HTR-8/SVneo (cell line): Measurements from ENCODE around the gene STOX2.

Experiments
- DNase-seq: peaks from one replicate; pipeline ENCODE4 v3.0.0; 2011; ENCODE audit warnings: low spot score, mixed read lengths; ENCODE audit not compliant: insufficient read length
- FAIRE-seq: peaks from 2 replicates; lab custom pipeline; 2011; peaks lifted over from hg19 to GRCh38; lab: Jason Lieb, UNC

STOX2 gene, protein sequence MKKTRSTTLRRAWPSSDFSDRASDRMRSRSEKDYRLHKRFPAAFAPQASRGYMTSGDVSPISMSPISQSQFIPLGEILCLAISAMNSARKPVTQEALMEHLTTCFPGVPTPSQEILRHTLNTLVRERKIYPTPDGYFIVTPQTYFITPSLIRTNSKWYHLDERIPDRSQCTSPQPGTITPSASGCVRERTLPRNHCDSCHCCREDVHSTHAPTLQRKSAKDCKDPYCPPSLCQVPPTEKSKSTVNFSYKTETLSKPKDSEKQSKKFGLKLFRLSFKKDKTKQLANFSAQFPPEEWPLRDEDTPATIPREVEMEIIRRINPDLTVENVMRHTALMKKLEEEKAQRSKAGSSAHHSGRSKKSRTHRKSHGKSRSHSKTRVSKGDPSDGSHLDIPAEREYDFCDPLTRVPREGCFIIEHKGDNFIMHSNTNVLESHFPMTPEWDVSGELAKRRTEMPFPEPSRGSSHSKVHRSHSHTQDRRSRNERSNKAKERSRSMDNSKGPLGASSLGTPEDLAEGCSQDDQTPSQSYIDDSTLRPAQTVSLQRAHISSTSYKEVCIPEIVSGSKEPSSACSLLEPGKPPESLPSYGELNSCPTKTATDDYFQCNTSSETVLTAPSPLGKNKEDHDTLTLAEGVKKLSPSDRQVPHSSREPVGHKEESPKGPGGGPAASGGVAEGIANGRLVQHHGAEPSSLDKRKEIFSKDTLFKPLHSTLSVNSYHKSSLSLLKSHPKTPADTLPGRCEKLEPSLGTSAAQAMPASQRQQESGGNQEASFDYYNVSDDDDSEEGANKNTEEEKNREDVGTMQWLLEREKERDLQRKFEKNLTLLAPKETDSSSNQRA (N-terminal part only)

DNA sequence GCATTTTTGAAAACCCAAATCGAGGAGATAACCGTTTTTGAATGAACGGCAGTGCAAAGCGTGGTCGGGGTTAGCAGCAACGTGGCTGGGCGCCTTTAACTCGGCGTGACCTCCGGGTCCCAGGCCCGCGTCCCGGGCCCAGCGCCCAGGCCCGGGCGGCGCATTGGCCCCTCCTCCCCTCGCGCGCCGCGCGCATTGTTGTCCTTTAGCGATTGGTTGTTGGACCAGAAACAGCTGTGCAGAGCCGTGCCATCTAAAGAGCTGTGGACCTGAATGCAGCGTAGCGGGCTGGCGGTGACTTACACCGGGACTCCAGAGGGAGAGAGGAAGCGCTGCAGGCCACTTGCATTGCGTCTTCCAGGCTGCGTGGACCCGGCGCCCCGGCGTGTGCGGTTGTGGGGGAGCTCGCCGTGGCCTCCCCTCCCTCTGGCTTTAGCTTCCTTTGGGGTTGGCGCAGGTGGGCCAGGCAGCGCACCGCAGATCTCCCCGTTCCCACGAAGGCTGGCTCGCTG is at the start of gene STOX2:
Gene STOX2 (plus strand): TSS at position 227 of the 512 bp plus-strand sequence. CDS start 1,484 bp downstream, outside the sequence.
- DNase-seq, result peak; percentile 53
- no peak for FAIRE-seq

DNA sequence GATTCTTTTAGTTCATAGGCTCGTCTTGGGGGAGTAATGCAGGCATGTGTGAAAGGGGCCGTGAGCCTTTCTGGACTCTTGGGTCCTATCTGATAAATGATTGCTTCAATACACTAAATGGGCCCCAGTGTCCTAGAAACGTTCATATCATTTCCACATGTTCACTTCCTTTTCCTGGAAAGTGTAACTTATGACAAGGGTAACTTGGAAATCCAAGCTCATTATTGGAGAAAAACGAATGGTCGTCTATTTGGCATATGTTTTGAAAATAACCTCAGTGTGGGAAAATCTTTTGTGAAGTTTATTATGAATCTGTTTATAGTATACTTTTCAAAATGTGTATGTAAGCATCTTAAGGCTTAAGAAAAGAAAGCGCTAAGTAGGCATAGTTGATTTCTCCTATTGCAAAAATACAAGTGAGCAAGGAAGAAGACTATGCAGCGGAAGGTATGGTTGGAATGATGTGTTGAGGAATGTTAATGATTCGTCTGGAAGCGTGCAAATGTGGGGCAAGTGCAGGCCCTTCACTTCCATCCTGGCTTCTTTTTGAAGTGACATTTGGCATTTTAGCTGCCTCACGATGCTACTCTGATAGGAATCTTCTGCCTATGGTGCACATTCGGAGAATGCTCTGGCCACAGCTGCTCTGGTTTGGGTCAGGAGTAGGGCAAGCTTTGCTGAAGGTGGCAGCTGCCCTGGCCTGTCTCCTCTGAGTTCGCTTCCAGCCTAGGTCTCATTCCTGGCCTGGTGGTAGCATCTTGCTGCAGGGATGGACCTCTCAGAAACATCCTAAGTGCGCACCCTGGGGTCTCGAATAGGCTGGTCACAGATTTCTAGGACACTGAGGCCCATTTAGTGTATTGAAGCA is 49.5 kb upstream of the STOX2 start:
- DNase-seq, result no peak
- no peak for FAIRE-seq

DNA sequence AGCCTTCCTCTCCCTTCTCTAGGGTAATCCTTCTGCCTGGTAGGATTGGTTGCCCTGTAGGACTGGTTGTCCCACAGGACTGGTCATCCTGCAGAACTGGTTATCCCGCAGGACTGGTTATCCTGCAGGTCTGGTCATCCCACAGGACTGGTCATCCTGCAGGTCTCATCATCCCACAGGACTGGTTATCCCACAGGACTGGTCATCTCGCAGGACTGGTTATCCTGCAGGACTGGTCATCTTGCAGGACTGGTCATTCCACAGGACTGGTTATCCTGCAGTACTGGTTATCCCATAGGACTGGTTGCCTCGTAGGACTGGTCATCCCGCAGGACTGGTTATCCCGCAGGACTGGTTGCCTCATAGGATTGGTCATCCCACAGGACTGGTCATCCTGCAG is 48.1 kb upstream of the STOX2 start:
- DNase-seq (no peak), FAIRE-seq (no peak)

DNA sequence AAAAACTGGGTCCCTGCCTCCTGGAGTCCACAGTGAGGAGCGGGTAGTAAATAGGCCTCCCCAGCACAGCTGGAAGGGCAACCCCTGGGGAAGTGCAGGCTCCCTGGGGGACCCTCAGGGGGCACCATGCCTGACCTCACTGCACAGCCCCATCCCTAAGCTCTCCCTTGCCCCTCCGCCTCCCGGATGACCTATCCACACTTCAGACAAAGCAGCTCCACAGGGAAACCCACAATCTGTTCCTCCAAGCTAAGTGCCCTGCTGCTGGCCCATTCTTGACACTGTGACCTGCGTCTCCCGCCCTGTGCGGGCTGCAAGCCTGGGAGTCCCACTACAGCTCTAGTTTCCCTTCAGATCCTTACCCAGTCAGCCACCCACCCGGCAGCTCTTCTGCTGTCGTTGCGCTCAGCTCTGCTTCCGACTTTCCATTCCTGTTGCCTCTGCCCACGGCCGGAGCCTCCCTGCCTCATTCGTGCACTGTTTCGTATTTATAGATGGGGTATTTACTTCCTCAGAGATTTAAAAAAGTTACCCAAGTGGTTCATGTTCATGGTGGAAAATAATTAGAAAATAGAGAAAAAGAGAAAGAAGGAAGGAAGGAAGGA is 47.0 kb upstream of the STOX2 start:
- FAIRE-seq, result no peak
- DNase-seq, result no peak

DNA sequence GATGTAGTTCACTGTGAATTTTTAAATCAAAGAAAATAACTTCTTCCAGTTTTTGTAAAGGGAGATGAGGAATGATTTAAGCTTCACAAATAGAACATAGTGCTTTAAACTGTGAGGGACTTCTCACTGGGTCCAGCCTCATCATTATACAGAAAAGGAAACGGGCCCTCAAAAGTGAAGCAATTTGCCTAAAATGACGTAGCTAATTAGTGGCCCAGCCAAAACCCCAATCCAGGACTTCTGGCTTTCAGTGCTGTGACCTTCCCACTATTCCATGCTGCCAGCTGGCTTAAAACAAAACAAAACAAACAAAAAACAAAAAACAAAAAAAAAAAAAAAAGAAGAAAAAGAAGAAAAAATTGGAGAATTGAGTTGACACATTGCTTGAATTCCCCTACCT is 45.0 kb upstream of the STOX2 start:
- no peak for FAIRE-seq
- no peak for DNase-seq

DNA sequence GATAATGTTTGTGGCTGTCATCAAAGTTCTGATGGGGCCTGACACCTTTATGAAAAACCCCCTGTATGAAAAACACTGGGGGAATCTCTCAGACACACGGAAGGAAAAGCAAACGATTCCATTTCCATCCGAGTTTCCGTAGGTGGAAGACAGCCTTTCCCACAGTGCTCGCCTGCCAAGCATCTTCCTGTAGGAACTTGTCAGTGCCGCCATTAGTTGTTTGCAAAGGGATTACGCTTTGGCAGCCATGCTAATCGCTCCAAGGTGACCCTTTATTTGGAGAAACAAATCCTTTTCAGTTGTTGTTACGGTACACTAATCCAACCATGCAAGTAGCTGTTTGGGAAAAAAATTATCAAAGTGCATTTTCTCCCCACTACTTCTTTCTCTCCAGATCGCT is 44.4 kb upstream of the STOX2 start:
- no peak for DNase-seq
- FAIRE-seq, result no peak

DNA sequence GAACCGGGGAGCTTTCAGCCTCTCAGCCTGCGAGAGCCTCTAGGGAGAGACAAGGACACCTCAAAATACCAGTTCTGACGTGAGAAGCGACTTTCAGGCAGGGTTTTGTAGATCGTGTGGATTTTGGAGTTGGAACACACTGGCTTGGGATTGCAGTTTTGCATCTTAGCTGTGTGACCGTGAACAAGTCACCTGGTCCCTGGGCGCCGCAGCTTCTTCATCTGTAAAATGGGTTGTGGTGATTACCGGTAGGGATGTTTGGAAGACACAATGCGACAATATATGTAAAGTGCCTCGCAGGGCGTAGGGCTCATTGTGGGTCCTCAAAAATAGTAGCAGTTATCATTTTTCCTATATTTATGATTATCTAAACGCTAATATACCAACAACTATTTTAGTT is 43.7 kb upstream of the STOX2 start:
- no peak for FAIRE-seq

DNA sequence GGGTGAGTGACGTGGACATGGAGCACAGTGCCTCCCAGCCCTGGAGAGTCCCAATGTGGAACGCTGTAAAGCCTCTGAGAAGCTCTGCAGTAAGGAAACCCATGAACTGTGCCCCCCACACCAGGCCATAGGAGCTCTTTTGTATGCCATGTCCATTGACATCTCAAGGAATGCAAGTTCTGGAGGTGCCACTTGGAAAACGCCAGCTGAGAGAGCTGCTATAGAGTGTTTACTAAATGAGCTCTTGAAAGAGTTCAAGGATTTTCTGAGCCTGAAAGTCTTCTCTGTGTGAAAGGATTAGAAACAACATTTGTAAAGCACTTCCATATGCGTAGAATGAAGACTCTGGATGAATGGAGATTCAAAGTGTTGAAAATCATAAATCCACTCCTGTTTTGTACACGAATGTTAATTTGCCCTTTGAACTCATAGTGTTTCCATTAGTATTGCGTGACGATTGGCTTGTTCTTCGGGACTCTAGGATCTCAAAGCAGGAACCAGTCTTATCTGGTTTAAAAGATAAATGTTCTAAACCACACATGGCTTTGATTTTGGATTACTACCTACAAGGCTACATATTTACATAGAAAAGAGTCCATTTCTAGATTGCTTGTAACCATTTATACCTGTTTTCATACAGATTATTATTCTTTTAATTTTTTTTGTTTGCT is 41.8 kb upstream of the STOX2 start:
- no peak for DNase-seq
- FAIRE-seq, result no peak

More for the DNA sequence above, 43.7 kb upstream of the STOX2 start:
- no peak for DNase-seq

DNA sequence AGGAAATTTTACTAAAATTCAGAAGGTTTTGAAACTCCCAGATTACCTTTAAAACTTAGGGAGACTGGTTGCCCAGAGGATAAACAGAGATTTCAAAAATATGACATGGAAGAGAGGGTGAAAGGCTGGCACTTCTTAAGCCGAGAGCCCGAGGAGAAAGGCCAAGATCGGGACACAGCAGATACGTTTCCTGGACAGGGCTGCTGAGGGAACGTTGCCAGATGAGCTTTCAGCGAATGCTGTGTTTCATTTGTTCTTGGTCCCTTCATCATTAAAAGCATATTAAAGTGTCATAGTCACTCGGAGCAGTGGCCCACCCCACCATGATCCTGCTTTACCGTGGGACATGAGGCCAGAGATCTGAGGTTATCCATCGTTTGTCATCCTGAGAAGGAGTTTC is 37.9 kb upstream of the STOX2 start:
- FAIRE-seq, result no peak
- DNase-seq, result no peak

DNA sequence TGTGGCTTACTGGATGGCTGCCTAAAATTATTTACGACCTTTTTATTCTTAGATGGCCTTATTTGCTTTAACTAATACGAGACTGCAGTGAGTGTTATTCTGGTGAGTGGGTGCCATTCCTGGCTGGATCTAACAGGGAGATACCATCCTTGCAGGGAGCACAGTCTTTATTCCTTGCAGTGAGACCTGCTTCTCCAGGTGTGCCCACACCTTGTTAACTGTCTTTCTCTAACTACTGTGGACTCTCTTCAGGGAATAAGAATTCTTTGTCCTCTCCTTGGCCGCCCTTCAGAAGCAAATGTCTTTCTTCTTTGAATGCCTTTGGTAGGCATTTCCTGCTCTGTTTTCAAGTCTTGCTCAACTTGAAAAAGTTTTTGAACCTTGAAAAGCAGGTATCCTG is 34.1 kb upstream of the STOX2 start:
- DNase-seq, result no peak
- FAIRE-seq, result no peak

DNA sequence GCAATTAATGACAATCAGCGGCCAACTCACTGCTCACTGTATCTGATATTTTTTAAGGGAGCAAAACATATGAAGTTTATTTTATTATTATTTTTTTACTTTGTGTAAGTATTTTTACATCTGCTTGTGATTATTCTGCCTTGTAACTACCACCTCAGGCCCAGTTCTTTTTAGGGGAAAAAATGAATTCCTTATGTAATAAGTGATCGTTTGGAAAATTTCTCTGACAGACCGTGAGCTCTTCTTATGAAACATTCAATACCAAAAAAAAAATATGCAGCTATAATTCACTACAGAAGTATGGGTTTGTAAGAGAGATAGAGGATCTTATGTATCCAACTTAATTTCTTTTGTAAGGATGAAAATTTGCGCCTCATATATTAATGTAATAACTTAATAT is 33.5 kb upstream of the STOX2 start:
- no peak for DNase-seq
- FAIRE-seq, result no peak

DNA sequence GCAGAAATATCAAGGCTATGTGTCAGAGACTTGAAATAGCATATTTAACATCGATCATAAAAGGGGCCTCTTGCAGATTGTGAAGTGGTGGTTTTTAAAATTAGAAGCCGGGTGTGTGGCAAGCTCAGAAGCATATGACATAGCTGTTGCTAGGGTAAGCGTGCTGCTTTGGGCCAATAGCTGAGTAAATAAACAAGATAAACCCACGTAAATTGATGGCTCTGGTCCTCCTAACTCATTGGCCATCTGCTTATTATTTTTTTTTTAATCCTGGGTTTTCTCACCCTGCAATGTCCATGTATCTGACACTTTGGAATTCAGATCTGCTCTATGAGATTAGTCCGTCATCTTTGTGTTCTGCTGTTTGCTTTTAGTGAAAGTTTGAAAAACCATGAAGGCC is 32.6 kb upstream of the STOX2 start:
- DNase-seq (no peak), FAIRE-seq (no peak)

DNA sequence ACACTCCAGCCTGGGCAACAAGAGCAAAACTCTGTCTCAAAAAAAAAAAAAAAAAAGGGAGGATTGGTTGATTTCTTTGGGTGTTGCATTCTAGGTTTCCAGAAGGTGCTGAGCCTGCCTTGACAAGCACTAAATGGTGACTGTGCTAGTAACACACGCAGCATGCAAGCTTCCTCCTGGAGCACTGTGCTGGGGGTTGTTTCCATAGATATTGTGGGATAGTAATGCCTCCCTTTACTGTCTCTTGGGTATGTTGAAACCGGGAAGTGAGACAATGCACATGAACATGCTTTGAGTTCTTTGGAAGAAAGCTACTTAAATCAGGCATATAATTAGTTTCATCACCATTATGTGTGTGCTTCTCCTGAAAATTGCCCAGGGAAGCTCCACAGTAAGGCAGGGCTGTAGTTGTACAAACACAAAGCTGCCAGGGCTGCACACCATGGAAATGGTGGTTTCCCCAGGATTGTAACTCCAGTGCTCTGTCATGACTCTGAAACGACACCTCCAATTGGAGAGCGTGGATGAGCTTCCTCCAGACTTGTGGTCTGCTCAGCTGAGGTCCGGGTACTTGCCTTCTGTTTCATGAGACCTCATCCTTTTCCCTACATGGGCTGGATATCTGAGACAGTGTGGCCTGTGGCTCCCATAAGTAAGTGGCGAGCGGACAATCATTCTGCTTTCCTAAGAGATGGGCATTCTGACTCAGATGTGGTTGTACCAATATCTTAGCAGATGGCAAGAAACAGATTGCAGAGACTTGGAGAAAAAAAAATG is 31.5 kb upstream of the STOX2 start:
- FAIRE-seq (no peak), DNase-seq (no peak)

DNA sequence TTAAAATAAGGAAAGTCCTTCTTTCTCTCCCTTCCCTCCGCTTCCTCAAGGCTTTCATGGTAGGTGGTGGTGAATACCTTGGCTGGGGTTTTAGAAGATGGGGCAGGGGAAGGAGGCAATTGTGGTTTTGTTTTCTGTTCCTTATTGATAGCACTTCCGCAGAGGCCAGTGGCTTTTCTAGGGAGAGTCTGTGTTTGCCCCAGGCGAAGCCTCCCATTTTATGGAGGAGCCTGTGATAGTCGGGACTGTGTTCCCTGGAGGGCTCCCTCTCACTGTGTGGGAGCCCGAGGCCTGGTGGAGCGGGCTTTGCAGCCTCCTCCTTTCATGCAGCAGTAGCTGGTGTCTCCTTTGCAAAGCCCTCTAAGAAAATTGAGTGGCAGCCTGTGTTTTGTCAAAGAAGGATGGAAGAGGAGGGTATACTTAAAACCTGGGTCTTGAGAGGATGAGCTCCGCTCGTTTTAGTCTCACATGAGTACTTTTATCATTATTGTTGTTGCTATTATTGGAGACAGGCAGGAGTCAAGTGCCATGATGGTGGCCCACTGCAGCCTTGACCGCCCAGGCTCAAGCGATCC is 29.8 kb upstream of the STOX2 start:
- no peak for FAIRE-seq

DNA sequence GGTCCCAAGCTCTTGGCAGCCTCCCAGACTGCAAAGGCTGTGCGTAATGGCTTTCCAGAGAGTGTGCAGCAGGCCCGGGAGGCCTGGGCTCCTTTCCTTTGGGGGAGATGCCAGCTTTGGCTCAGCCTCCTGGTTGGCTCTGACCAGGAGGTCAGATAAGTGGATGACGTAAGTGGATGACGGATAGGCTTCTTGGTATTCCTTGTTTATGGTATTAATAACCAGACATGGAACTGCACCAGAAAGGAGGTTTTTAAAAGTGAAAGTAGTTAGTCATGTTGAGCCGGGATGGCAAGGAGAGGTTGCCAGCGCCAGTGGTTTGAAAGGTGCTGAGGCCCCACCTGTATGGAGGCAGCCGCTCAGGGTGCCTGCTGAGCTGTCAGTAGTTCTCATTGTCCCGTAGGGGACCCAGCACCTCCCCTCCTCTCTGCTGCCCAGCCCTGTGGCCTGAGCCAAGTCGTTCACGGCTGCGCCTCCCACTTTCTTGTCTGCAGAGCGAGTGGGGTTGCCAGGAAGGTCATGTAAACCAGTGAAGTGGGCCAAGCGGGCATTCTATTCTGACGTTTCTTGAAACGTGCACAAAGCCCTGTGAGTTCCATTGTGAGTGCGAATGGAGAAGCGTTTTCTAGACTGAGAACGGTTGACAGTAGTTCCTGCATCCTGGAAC is 28.7 kb upstream of the STOX2 start:
- FAIRE-seq, result no peak

More for the DNA sequence above, 29.8 kb upstream of the STOX2 start:
- DNase-seq, result no peak

DNA sequence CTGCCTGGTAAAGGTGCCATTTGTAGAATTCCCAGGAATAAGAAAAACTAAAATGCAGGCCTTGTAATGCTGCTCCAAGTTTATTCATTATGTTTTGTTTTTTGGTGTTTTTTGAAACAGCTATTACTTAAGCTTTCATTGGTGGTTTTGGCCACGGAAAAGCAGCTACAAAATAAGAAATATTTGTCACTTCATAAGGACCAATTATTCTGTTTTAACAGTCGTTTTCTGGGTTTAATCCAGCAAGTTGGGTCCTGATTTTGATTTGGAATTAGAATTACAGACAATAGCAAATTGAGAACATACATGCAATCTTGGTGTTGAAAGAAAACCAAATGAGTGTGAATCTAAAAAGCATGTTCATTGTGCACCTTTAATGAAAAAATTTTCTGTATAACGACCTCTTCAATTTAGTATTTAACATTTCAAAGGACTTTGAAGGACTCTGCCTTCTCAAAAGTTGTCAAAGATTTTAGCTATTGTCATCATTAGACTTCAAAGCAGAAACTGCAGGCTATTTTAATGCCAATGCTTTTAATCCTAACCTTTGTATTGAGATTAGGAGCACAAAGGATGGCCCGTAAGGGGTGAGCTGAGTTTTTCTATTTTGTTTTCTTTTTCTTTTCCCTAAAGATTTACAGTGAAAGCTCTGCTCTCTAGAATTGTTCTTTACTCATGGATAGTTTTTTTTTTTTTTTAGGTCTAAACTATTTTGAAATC is 26.7 kb upstream of the STOX2 start:
- FAIRE-seq (no peak), DNase-seq (no peak)

More for the DNA sequence above, 28.7 kb upstream of the STOX2 start:
- peak; percentile 54 for DNase-seq

DNA sequence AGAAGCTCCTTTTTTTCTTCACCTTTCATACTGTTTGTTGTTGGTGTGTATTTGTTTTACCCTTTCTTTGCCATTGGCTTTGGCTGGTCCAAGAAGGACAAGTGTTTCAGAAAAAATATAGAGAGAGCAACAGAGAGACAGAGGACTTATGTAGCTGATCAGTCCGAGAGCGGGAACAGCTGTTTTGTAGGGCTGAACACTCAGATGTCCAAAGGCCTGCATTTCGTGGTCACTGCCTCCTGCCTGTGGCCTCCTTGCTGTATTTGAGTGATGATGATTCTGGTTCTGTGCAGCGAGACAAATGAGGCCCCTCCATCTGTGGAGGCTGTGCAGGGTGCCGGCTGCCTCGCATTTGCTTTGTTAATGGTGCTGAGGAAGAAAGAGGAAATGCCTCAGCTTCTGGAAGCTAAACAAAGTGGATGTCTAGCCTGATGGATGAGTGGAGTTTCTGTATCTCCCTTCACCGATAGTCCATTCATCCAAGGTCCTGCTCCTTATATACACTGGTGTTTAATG is 19.8 kb upstream of the STOX2 start:
- DNase-seq, result no peak
- FAIRE-seq, result no peak
